Activated CD4-positive, alpha-beta T cell treated with anti-CD3 and anti-CD28 coated beads, Interleukin-2, amount 10 ng/mL, durations not matched to agents 24 days and 14 days (primary cell): ENCODE measurements around the gene WDR88. TPM values are rescaled to one million over a fixed set of nuclear protein-coding genes. Genes with fewer than 3 reads are reported as not detected.
"Not testable (repeated sequence)": the region's sequence is repeated elsewhere in the genome, so short reads cannot be mapped to it uniquely, and the experiment has no call there.

Source experiments
- DNase-seq: peaks from one replicate; pipeline ENCODE4 v3.0.0; 2022
- H3K27ac Mint-ChIP-seq: one replicate; pipeline ENCODE4 v1.8.0; 2022; ENCODE audit warnings: mild to moderate bottlenecking, mixed read lengths
- H3K27me3 Mint-ChIP-seq: one replicate; pipeline ENCODE4 v1.8.0; 2022; ENCODE audit warnings: mixed read lengths
- H3K36me3 Mint-ChIP-seq: one replicate; pipeline ENCODE4 v1.8.0; 2022; ENCODE audit warnings: low read depth, mild to moderate bottlenecking, mixed read lengths
- H3K4me1 Mint-ChIP-seq: one replicate; pipeline ENCODE4 v1.8.0; 2021; ENCODE audit warnings: mixed read lengths
- H3K4me3 Mint-ChIP-seq: one replicate; pipeline ENCODE4 v1.8.0; 2022; ENCODE audit warnings: mild to moderate bottlenecking, moderate library complexity, mixed read lengths
- H3K9me3 Mint-ChIP-seq: one replicate; pipeline ENCODE4 v1.8.0; 2021; ENCODE audit warnings: mixed read lengths
- intact Hi-C: fragments of 100-400 bp; cut with micrococcal nuclease; formaldehyde crosslinking; loops from one replicate; pipeline ENCODE4 v1.15.1; 2023
- total RNA-seq: library from RNA; stranded (reverse); gene quantifications from 2 replicates; pipeline ENCODE4 v1.2.3, GENCODE V29; 2022

WDR88 gene
- total RNA-seq, 1 donor from 2014 or later = not detected

- no peak overlapping the region for H3K4me3 Mint-ChIP-seq
- peaks cover 41% of the 10 kb centered on the region for H3K36me3 Mint-ChIP-seq
- H3K4me1 Mint-ChIP-seq = no peaks in the 10 kb centered on the region
- no peaks in the 10 kb centered on the region for H3K27me3 Mint-ChIP-seq
- H3K27ac Mint-ChIP-seq = no peak overlapping the region
- H3K9me3 Mint-ChIP-seq = no peaks in the 10 kb centered on the region
- intact Hi-C loops = no loop called here
- DNase-seq = no peak
These were observed 20.3 kb upstream of the WDR88 start for GRCh38 chr19:33111587-33111986.

- H3K27ac Mint-ChIP-seq = no peak overlapping the region
- DNase-seq = no peak
- no peak overlapping the region for H3K4me3 Mint-ChIP-seq
- peaks cover 49% of the 10 kb centered on the region for H3K36me3 Mint-ChIP-seq
- no peaks in the 10 kb centered on the region for H3K27me3 Mint-ChIP-seq
- H3K9me3 Mint-ChIP-seq = no peaks in the 10 kb centered on the region
- intact Hi-C loops = no loop called here
- H3K4me1 Mint-ChIP-seq = no peaks in the 10 kb centered on the region
These were observed 17.6 kb upstream of the WDR88 start for GRCh38 chr19:33114312-33114711.

- intact Hi-C loops = no loop called here
- no peak for DNase-seq
- H3K4me3 Mint-ChIP-seq = no peak overlapping the region
- H3K27me3 Mint-ChIP-seq = no peaks in the 10 kb centered on the region
- no peak overlapping the region for H3K27ac Mint-ChIP-seq
- peaks cover 34% of the 10 kb centered on the region for H3K36me3 Mint-ChIP-seq
- H3K4me1 Mint-ChIP-seq = no peaks in the 10 kb centered on the region
- H3K9me3 Mint-ChIP-seq = no peaks in the 10 kb centered on the region
These were observed 14.4 kb upstream of the WDR88 start for GRCh38 chr19:33117501-33117900.

GRCh38 chr19:33118643-33119042 is 13.3 kb upstream of the WDR88 start:
- Mint-ChIP-seq H3K36me3 (peaks cover 32% of the 10 kb centered on the region), H3K27me3 (no peaks in the 10 kb centered on the region), H3K9me3 (no peaks in the 10 kb centered on the region), H3K4me3 (no peak overlapping the region), H3K27ac (no peak overlapping the region), H3K4me1 (no peaks in the 10 kb centered on the region)
- DNase-seq = no peak
- intact Hi-C loops = loop anchor here (1.0 kb wide), 1 partner anchor 142 kb away; no protein-coding TSS in a partner anchor

- Mint-ChIP-seq H3K9me3 (no peaks in the 10 kb centered on the region), H3K36me3 (peaks cover 23% of the 10 kb centered on the region), H3K27ac (no peak overlapping the region), H3K27me3 (no peaks in the 10 kb centered on the region), H3K4me3 (no peak overlapping the region), H3K4me1 (peaks cover 4% of the 10 kb centered on the region)
- no peak for DNase-seq
- intact Hi-C loops = loop anchor here (5.0 kb wide), 1 partner anchor 283 kb away; no protein-coding TSS in a partner anchor
These were observed 7.5 kb upstream of the WDR88 start for GRCh38 chr19:33124207-33125098.

GRCh38 chr19:33125929-33126388 is 6.0 kb upstream of the WDR88 start:
- no peak overlapping the region for H3K4me3 Mint-ChIP-seq
- no peaks in the 10 kb centered on the region for H3K27me3 Mint-ChIP-seq
- peaks cover 4% of the 10 kb centered on the region for H3K4me1 Mint-ChIP-seq
- peak; percentile 85 for DNase-seq
- intact Hi-C loops = loop anchor here (1.0 to 5.0 kb wide), 2 partner anchors 58 to 281 kb away; no protein-coding TSS in a partner anchor
- H3K9me3 Mint-ChIP-seq = no peaks in the 10 kb centered on the region
- no peak overlapping the region for H3K27ac Mint-ChIP-seq
- peaks cover 33% of the 10 kb centered on the region for H3K36me3 Mint-ChIP-seq

- not testable (repeated sequence) for H3K27ac Mint-ChIP-seq, H3K4me3 Mint-ChIP-seq, H3K9me3 Mint-ChIP-seq, H3K27me3 Mint-ChIP-seq, H3K4me1 Mint-ChIP-seq, DNase-seq
- H3K36me3 Mint-ChIP-seq = peaks cover 31% of the 10 kb centered on the region
- intact Hi-C loops = loop anchor here (1.0 to 5.0 kb wide), 2 partner anchors 58 to 281 kb away; no protein-coding TSS in a partner anchor
These were observed 5.2 kb upstream of the WDR88 start for GRCh38 chr19:33126712-33127111.

GRCh38 chr19:33129901-33130300 is 2.0 kb upstream of the WDR88 start:
- DNase-seq = no peak
- intact Hi-C loops = loop anchor here (5.0 kb wide), 1 partner anchor 277 kb away; no protein-coding TSS in a partner anchor
- H3K9me3 Mint-ChIP-seq = no peaks in the 10 kb centered on the region
- H3K4me1 Mint-ChIP-seq = peaks cover 4% of the 10 kb centered on the region
- no peaks in the 10 kb centered on the region for H3K27me3 Mint-ChIP-seq
- no peak overlapping the region for H3K4me3 Mint-ChIP-seq
- no peak overlapping the region for H3K27ac Mint-ChIP-seq
- peaks cover 32% of the 10 kb centered on the region for H3K36me3 Mint-ChIP-seq

- no peak overlapping the region for H3K4me3 Mint-ChIP-seq
- H3K27me3 Mint-ChIP-seq = no peaks in the 10 kb centered on the region
- no peak for DNase-seq
- intact Hi-C loops = no loop called here
- H3K9me3 Mint-ChIP-seq = no peaks in the 10 kb centered on the region
- no peak overlapping the region for H3K27ac Mint-ChIP-seq
- H3K4me1 Mint-ChIP-seq = peaks cover 7% of the 10 kb centered on the region
- peaks cover 30% of the 10 kb centered on the region for H3K36me3 Mint-ChIP-seq
These were observed 1.5 kb upstream of the WDR88 start for GRCh38 chr19:33130433-33130832.

GRCh38 chr19:33132425-33132824 is 511 bp downstream of the WDR88 start:
- intact Hi-C loops = no loop called here
- Mint-ChIP-seq H3K36me3 (peaks cover 21% of the 10 kb centered on the region), H3K9me3 (no peaks in the 10 kb centered on the region), H3K4me1 (peaks cover 3% of the 10 kb centered on the region), H3K27me3 (no peaks in the 10 kb centered on the region), H3K27ac (no peak overlapping the region), H3K4me3 (no peak overlapping the region)
- DNase-seq = no peak

GRCh38 chr19:33133438-33134031 is 1.6 kb downstream of the WDR88 start:
- H3K27me3 Mint-ChIP-seq = no peaks in the 10 kb centered on the region
- H3K4me1 Mint-ChIP-seq = peaks cover 3% of the 10 kb centered on the region
- DNase-seq = no peak
- intact Hi-C loops = no loop called here
- H3K27ac Mint-ChIP-seq = no peak overlapping the region
- no peaks in the 10 kb centered on the region for H3K9me3 Mint-ChIP-seq
- H3K4me3 Mint-ChIP-seq = no peak overlapping the region
- peaks cover 16% of the 10 kb centered on the region for H3K36me3 Mint-ChIP-seq

- H3K4me1 Mint-ChIP-seq = peaks cover 3% of the 10 kb centered on the region
- intact Hi-C loops = no loop called here
- peak overlapping the region; percentile 66 for H3K27ac Mint-ChIP-seq
These were observed 2.7 kb downstream of the WDR88 start for GRCh38 chr19:33134571-33135041.

GRCh38 chr19:33139165-33139564 is 7.3 kb downstream of the WDR88 start:
- Mint-ChIP-seq H3K9me3 (no peaks in the 10 kb centered on the region), H3K4me1 (peaks cover 8% of the 10 kb centered on the region), H3K4me3 (no peak overlapping the region), H3K36me3 (no peaks in the 10 kb centered on the region), H3K27ac (no peak overlapping the region), H3K27me3 (peaks cover 2% of the 10 kb centered on the region)
- intact Hi-C loops = no loop called here
- no peak for DNase-seq

More at GRCh38 chr19:33134571-33135041, 2.7 kb downstream of the WDR88 start:
- H3K4me3 Mint-ChIP-seq = peak overlapping the region; percentile 75
- H3K9me3 Mint-ChIP-seq = no peaks in the 10 kb centered on the region
- DNase-seq = peak; percentile 85
- no peaks in the 10 kb centered on the region for H3K27me3 Mint-ChIP-seq
- peaks cover 11% of the 10 kb centered on the region for H3K36me3 Mint-ChIP-seq

- H3K27ac Mint-ChIP-seq = no peak overlapping the region
These were observed 12.0 kb downstream of the WDR88 start for GRCh38 chr19:33143897-33144405.

More at GRCh38 chr19:33143897-33144405, 12.0 kb downstream of the WDR88 start:
- Mint-ChIP-seq H3K4me1 (peaks cover 4% of the 10 kb centered on the region), H3K4me3 (no peak overlapping the region), H3K27me3 (peaks cover 2% of the 10 kb centered on the region), H3K9me3 (no peaks in the 10 kb centered on the region), H3K36me3 (no peaks in the 10 kb centered on the region)
- intact Hi-C loops = loop anchor here (1.0 to 10.0 kb wide), 3 partner anchors 33 to 91 kb away; no protein-coding TSS in a partner anchor
- peak; percentile 90 for DNase-seq
